ENCODE results near the gene TTC29. TPM values are rescaled to one million over a fixed set of nuclear protein-coding genes. Genes with fewer than 3 reads are reported as not detected.

TTC29 gene
- total and polyA plus RNA-seq, 12 donors, result not detected

DNA sequence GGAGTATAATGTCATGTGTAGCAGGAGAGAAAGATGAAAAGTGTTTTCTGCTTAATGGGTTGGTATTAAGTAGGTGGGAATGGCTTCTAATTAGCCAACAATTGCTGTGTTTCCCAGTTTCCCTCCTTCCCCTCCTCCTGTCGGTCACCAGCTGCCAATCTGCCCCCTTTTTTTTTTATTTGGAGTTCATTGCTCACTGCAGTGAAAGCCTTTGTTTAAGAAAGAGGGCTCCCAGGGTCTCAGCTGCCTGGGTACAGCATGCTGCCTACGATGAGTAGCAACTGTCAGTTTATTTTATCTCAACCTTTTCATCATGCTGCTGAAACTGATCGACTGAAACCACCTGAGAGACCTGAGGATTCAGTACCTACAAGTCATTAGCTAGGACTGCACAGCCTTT, 157.9 kb downstream of the TTC29 start:
- intact Hi-C loops (cut with DNase I), result no loop called here
- WGBS, 4 donors, result 14 to 26% (median 20%) methylated on average over 3 of the region's 3 CpGs

DNA sequence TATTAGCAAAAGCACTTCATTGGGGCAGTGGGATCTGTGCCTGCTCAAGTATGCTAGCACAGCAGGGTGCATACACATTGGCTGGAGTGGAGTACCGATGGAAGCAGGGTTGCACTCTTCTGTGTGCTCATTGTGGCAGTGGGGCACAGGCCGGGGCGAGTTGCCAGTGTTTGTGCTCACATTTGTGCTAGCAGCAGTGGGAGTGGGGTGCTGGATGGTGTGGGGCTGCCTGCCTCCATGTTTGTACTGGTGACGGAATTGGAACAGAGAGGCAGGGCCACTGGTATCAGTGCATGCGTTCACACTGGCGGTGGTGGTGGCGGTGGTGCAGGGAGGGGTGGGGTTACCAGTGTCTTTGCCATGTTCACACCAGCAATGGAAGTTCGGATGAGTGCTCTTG, 169.0 kb downstream of the TTC29 start:
- H3K36me3 ChIP-seq (replicated peaks in 1 of 2), result no peaks in the 10 kb centered on the region
- TF ChIP-seq, protein P1, sequence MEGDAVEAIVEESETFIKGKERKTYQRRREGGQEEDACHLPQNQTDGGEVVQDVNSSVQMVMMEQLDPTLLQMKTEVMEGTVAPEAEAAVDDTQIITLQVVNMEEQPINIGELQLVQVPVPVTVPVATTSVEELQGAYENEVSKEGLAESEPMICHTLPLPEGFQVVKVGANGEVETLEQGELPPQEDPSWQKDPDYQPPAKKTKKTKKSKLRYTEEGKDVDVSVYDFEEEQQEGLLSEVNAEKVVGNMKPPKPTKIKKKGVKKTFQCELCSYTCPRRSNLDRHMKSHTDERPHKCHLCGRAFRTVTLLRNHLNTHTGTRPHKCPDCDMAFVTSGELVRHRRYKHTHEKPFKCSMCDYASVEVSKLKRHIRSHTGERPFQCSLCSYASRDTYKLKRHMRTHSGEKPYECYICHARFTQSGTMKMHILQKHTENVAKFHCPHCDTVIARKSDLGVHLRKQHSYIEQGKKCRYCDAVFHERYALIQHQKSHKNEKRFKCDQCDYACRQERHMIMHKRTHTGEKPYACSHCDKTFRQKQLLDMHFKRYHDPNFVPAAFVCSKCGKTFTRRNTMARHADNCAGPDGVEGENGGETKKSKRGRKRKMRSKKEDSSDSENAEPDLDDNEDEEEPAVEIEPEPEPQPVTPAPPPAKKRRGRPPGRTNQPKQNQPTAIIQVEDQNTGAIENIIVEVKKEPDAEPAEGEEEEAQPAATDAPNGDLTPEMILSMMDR (IDR thresholded peaks at IDR 0.05), result no peak
- no peak for TF ChIP-seq POLR2A (IDR thresholded peaks at IDR 0.05)
- no peak overlapping the region for H3K4me3 ChIP-seq
- no peaks in the 10 kb centered on the region for H3K27me3 ChIP-seq
- no peaks in the 10 kb centered on the region for H3K4me1 ChIP-seq (replicated peaks in 1 of 2)
- 74 to 89% (median 85%) methylated on average over 6 to 8 of the region's 8 CpGs for WGBS, 4 donors
- H3K9me3 ChIP-seq (replicated peaks in 1 of 3), result no peaks in the 10 kb centered on the region
- no peak for DNase-seq
- no peak overlapping the region for H3K27ac ChIP-seq
- intact Hi-C loops (cut with DNase I), result no loop called here

More for the DNA sequence above, 157.9 kb downstream of the TTC29 start:
- Histone ChIP-seq H3K4me1 (replicated peaks in 1 of 2) (no peaks in the 10 kb centered on the region), H3K9me3 (replicated peaks in 1 of 3) (no peaks in the 10 kb centered on the region), H3K36me3 (replicated peaks in 1 of 2) (no peaks in the 10 kb centered on the region), H3K27me3 (no peaks in the 10 kb centered on the region), H3K4me3 (no peak overlapping the region), H3K27ac (no peak overlapping the region)
- no peak for DNase-seq
- TF ChIP-seq POLR2A (IDR thresholded peaks at IDR 0.05), result no peak

DNA sequence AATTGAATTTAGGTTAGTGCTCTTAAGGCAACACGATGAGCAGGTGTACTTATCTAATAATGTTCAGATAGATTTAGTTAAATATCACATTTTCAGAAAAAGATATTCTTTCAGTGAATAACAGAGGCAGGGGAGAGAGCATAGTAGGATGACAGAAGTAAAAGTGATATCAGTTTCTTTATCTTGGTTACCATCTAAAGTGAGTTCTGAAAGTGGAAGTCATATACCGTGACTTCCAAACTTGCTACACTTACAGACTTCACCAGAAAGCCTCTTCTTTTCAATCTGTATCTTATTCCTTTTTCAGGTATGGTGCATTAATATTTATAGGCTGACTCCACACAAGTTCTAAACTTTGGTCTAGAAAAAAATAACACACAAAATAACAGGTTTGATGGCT, 182.1 kb downstream of the TTC29 start:
- no peak for DNase-seq
- intact Hi-C loops (cut with DNase I), result no loop called here
- Histone ChIP-seq H3K9me3 (replicated peaks in 1 of 3) (no peaks in the 10 kb centered on the region), H3K27me3 (no peaks in the 10 kb centered on the region), H3K27ac (no peak overlapping the region), H3K36me3 (replicated peaks in 1 of 2) (no peaks in the 10 kb centered on the region), H3K4me3 (no peak overlapping the region), H3K4me1 (replicated peaks in 1 of 2) (no peaks in the 10 kb centered on the region)
- WGBS, 4 donors, result 69 to 84% (median 72%) methylated on average over 2 of the region's 2 CpGs
- TF ChIP-seq POLR2A (IDR thresholded peaks at IDR 0.05), result no peak
- TF ChIP-seq, protein P1 (IDR thresholded peaks at IDR 0.05), result no peak

DNA sequence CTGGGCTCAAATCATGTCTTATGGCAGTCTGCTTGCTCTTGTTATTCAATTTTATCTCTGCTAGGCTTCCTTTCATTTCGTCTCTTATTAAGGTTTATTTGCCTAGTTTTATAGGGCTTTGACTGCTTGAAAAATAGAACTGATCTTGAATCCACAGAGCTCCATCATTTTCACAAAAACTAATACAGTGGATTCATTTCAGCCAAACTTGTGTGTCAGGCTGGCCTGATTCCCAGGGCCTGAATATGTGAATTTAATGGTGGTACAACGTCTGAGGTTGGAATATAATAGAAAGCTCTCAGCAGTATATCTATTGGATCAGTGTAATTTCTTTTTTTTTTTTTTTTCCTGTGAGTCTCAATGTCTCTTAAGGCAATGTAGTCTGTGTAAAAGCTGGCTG, 183.6 kb downstream of the TTC29 start:
- intact Hi-C loops (cut with DNase I), result no loop called here
- WGBS, 4 donors, result 43 to 53% (median 50%) methylated on average over 2 of the region's 2 CpGs
- TF ChIP-seq, protein P1 (IDR thresholded peaks at IDR 0.05), result no peak
- H3K4me3 ChIP-seq, result no peak overlapping the region
- no peaks in the 10 kb centered on the region for H3K4me1 ChIP-seq (replicated peaks in 1 of 2)
- no peaks in the 10 kb centered on the region for H3K27me3 ChIP-seq
- no peaks in the 10 kb centered on the region for H3K9me3 ChIP-seq (replicated peaks in 1 of 3)
- no peak for DNase-seq
- H3K36me3 ChIP-seq (replicated peaks in 1 of 2), result no peaks in the 10 kb centered on the region
- H3K27ac ChIP-seq, result no peak overlapping the region

DNA sequence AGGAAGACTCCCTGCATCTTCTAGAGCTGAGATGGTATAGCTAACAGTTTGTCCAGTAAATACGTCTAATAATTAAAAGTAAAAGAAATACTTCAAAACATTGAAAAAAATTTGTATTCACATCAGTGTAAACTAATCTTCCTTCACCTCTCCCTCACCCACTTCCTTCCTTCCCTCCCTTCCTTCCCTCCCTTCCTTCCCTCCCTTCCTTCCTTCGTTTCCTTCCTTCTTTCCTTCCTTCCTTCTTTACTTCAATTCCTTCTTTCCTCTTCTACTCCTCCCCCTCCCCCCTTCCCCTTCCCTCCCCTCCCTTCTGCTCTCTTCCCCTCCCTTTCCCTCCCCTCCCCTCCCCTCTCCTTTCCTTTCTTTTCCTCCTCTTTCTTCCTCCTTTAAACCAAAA, 203.2 kb downstream of the TTC29 start:
- intact Hi-C loops (cut with DNase I), result no loop called here
- Histone ChIP-seq H3K9me3 (replicated peaks in 1 of 3) (no peaks in the 10 kb centered on the region), H3K36me3 (replicated peaks in 1 of 2) (no peaks in the 10 kb centered on the region), H3K4me1 (replicated peaks in 1 of 2) (no peaks in the 10 kb centered on the region), H3K27me3 (no peaks in the 10 kb centered on the region), H3K27ac (no peak overlapping the region), H3K4me3 (no peak overlapping the region)
- WGBS, 4 donors, result 59 to 76% (median 68%) methylated on average over 2 of the region's 2 CpGs
- no peak for DNase-seq
- no peak for TF ChIP-seq POLR2A (IDR thresholded peaks at IDR 0.05)
- TF ChIP-seq, protein P1 (IDR thresholded peaks at IDR 0.05), result no peak
